Posterior cingulate gyrus (tissue), 11 donors: ENCODE measurements around the gene FAM72C.
A peak's percentile ranks its signal among the peaks of the same experiment; 100 is the strongest.
"Not testable (repeated sequence)": the region's sequence is repeated elsewhere in the genome, so short reads cannot be mapped to it uniquely, and the experiment has no call there.

ENCODE experiments used
- DNase-seq, 10 donors: peaks; one replicate each; pipeline versions ENCODE4 v3.0.0 to v3.0.0-alpha.2; 2020 to 2021; ENCODE audit warnings: mixed read lengths in 3 of 10
- intact Hi-C: fragments of 100-400 bp; cut with DNase I; formaldehyde crosslinking; loops from one replicate; pipeline ENCODE4 v1.15.1; 2023

FAM72C gene

GRCh38 chr1:143971924-143972700, at the start of gene FAM72C:
TSS of gene FAM72C (minus strand) at chr1:143971986. CDS start at chr1:143971141, 845 bp downstream.
- intact Hi-C loops, DNase-seq: not testable (repeated sequence)

- intact Hi-C loops, DNase-seq: not testable (repeated sequence)
Observed at GRCh38 chr1:144020001-144020738, 48.4 kb upstream of the FAM72C start.

GRCh38 chr1:144019101-144019500, 47.3 kb upstream of the FAM72C start:
- intact Hi-C loops, DNase-seq: not testable (repeated sequence)

- DNase-seq, intact Hi-C loops: not testable (repeated sequence)
Observed at GRCh38 chr1:144015180-144015966, 43.6 kb upstream of the FAM72C start.

GRCh38 chr1:144014528-144014927, 42.7 kb upstream of the FAM72C start:
- intact Hi-C loops, DNase-seq: not testable (repeated sequence)

GRCh38 chr1:144014121-144014520, 42.3 kb upstream of the FAM72C start:
- intact Hi-C loops, DNase-seq: not testable (repeated sequence)

- intact Hi-C loops, DNase-seq: not testable (repeated sequence)
Observed at GRCh38 chr1:144012168-144012733, 40.5 kb upstream of the FAM72C start.

- DNase-seq, intact Hi-C loops: not testable (repeated sequence)
Observed at GRCh38 chr1:144009410-144009809, 37.6 kb upstream of the FAM72C start.

- intact Hi-C loops, DNase-seq: not testable (repeated sequence)
Observed at GRCh38 chr1:144004259-144004658, 32.5 kb upstream of the FAM72C start.

- intact Hi-C loops, DNase-seq: not testable (repeated sequence)
Observed at GRCh38 chr1:144003306-144004029, 31.7 kb upstream of the FAM72C start.

- DNase-seq = not testable (repeated sequence)
Observed at GRCh38 chr1:144002141-144002881, 30.5 kb upstream of the FAM72C start.

GRCh38 chr1:144001077-144001476, 29.3 kb upstream of the FAM72C start:
- DNase-seq = peak in 1 of 10 donors; percentile 69
- intact Hi-C loops = not testable (repeated sequence)

More at GRCh38 chr1:144002141-144002881, 30.5 kb upstream of the FAM72C start:
- intact Hi-C loops = not testable (repeated sequence)

- DNase-seq, intact Hi-C loops: not testable (repeated sequence)
Observed at GRCh38 chr1:143996020-143996419, 24.2 kb upstream of the FAM72C start.

GRCh38 chr1:143993301-143993907, 21.6 kb upstream of the FAM72C start:
- intact Hi-C loops, DNase-seq: not testable (repeated sequence)

GRCh38 chr1:143990699-143991098, 18.9 kb upstream of the FAM72C start:
- intact Hi-C loops = not testable (repeated sequence)

GRCh38 chr1:143989719-143990118, 17.9 kb upstream of the FAM72C start:
- DNase-seq, intact Hi-C loops: not testable (repeated sequence)

More at GRCh38 chr1:143990699-143991098, 18.9 kb upstream of the FAM72C start:
- DNase-seq = not testable (repeated sequence)

GRCh38 chr1:143989427-143989712, 17.6 kb upstream of the FAM72C start:
- intact Hi-C loops, DNase-seq: not testable (repeated sequence)
